HG03342 (cell line): ENCODE data around the gene ZNF232.
"Not testable (repeated sequence)": the region's sequence is repeated elsewhere in the genome, so short reads cannot be mapped to it uniquely, and the experiment has no call there.

ENCODE experiments used
- ATAC-seq: cut with Tn5 transposase; IDR thresholded peaks from one replicate; pipeline ENCODE4 v1.9.1; 2021; ENCODE audit warnings: mild to moderate bottlenecking, moderate library complexity; ENCODE audit not compliant: unreplicated experiment

ZNF232 gene

DNA sequence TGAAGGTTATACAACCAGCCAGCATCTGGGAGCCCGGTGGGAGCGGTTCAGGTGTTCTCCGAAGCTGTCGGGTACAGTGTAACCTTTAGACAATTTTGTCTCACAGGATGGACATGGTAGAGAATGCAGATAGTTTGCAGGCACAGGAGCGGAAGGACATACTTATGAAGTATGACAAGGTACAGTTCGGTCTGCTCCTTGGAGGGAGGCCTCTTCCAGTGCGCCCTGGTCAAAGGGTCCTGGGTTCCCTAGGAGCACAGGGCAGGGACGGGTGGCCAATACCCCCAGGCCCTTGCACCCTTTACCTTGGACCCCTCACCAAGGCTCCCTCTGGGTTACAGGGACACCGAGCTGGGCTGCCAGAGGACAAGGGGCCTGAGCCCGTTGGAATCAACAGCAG, 18.6 kb upstream of the ZNF232 start:
- ATAC-seq = not testable (repeated sequence)

DNA sequence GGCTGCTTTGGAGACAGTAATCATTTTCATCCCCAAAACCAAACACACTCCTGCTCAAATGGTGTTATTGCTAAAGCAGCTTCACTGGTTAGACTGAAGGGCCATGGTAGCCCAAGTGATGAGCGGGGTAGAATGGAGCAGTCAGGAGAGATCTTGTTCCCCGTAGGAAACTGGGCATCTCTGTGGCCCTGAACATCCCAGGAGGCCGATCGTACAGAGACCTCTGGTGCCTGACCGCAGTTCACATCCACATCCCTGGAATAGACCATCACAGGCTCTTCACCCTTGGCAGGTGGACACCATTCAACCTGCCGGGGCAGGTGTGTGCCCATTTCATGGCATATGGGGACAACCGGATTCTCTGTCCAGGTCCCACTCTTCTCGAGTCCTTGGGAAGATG, 18.1 kb upstream of the ZNF232 start:
- ATAC-seq = not testable (repeated sequence)

DNA sequence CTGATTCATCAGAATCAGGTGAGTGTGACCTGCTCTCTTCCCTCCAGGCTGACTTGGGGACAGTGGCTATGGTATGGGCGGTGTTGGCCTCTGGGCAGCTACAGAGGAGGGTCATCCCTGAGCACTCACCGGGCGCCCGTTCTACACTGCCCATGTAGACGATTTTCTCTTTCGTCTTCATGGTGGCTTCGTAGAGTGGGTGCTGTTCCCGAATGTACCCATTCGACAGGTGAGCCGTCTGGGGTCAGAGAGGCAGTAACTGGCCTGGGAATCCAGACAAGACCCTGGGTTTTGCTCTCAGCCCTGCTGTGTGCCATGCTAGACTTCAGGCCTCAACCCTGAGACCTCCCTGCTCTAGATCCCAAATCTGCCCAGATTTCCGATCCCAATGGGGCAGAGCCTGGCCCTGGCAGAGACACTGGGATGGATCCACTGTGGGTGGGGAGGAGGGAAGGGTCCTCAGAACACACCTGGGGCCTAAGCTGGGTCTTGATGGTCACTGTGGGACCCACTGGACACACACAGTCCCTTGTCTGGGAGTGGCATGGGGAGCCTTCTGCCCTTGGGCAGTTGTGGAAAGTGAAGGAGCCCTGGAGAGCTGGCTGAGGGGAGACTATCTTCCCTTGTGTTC, 17.3 kb upstream of the ZNF232 start:
- no peak for ATAC-seq

DNA sequence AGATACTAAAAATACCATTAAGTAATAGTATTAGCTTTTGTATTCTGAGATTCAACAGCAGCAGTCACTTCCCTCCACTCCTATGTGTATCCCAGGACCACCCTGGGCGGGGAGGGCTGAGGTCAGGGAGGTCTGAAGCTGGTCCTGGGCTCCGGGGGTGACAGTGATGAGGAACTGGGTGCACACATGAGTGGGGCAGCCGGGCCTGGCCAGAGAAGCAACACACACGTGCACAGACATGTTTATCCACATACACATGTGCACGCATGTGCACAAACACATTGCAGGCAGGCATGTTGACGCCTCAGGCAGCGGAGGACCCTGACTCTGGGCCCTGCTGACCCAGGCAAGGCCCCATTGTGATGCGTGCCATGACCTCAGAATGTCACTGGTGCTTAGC, 16.7 kb upstream of the ZNF232 start:
- not testable (repeated sequence) for ATAC-seq

DNA sequence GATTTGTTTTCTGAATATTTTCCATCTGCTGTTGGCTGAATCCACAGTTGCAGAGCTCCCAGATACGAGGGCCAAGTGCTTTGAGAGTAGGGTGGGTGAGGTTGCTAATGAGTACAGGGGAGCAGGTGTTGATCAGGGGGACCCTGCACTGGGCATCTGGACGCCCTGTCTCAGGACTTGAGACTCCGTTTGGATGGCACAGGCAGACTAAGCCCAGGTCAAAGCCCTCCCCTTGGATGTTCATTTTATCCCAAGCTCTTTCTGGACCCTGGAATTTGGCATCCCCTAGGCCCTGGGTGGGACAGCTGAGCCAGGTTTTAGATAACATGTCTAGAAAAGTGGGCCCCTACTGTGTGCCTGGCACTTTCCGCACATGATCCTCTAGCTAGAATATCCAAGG, 16.2 kb upstream of the ZNF232 start:
- no peak for ATAC-seq

DNA sequence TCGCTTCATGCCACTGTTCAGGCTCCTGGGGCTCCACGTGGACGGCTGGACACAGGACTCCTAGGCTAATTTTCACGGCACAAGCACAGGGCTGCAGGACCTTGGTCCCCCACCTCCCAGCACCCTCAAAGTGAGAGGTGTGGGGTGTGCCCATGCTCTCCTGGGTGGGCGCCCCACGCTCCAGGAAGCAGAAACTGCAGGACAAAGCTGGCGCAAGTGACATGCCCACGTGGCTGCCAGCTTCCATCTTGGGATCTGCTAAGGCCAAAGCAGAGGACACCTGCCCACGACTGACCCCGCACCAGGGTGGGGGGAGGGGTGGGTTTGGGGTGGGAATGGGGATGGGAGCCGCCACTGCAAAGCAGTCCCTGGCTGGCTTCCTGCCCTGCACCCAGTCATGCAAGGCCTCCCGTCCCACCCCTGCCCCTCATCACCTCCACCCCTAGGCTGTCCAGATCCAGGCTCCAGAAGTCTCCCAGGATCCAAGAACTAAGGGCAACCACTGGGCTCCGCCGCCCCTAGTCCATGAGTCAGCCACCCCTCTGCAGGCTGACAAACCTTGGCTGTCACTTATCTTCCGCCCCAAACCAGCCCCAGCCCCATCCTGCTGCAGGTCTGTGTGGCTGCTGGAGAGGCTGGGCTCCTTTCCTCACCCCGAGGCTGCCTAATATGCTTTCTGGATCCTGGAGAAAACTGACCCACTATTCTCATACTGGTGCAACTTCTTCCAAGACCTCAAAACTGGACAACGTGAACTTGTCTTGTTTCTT, 15.2 kb upstream of the ZNF232 start:
- no peak for ATAC-seq

DNA sequence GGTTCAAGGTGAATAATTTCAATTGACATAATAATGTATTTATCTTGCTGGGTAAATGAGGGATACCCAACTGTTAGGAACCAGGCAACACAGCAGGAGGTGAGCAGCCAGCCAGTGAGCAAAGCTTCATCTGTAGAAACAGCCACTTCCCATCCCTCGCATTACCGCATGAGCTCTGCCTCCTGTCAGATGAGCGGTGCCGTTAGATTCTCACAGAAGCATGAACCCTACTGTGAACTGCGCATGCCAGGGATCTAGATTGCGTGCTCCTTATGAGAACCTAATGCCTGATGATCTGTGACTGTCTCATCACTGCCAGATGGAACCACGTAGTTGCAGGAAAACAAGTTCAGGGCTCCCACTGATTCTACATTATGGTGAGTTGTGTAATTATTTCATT, 13.2 kb upstream of the ZNF232 start:
- not testable (repeated sequence) for ATAC-seq

DNA sequence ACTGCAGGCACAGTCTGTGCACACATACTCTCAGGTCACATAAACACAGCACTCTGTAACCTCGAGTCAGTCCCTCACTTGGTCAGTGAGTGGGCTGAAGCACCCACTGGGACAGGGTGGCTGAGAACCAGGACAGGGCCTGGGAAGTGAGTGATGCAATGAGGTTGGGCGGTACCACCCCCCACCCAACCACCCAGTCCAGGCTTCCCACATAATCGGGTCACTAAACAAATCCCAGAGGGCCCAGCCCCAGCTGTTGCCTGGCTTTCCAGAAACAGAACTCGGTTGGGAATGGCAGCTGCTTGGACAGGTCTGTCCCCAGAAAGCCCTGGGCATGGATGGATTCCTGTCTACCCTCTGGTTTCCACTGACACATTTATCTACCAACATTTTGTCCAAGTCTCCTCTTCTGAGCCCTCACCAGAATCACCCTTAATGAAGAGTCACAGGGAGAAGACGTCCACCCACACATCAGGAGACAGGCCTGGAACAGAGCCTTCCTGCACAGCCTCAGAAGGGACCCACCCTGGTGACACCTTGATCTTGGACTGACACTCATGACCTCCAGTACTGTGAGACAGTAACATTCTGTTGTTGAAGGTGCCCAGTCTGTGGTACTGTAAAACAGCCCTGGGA, 12.6 kb upstream of the ZNF232 start:
- ATAC-seq = not testable (repeated sequence)

DNA sequence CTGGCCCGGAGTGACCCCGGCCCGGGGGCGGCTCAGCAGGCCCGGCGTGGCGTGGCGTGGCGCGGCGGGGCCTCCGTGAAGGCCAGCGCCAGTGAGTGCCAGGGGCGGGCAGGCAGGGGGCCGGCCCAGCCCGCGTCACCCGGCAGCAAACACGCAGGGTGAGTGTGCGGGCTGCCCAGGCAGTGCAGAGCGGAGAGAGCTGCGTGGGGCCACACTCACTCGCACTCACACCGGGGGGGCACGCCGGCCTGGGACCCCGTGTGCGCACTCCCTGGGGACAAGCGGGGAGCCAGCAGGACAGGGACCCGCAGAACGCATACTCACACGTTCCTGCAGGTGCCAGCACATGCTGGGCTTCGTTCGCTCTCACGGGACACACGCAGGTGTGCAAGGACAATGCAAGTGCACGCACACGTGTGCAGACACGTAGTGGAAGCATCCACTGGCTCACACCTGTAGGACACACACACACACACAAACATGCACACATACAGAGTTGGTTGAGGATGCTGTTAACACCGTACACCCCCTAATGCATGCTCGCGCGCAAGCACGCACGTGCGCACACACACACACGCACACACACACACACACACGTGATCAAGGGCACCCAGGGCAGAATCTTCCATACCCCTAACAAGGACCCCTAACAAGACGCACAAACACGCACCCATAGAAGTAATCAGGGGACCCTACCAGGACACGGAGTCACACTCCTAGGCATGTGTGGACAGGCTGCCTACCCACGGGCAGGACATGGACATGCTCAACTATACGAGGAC, 11.9 kb upstream of the ZNF232 start:
- no peak for ATAC-seq

DNA sequence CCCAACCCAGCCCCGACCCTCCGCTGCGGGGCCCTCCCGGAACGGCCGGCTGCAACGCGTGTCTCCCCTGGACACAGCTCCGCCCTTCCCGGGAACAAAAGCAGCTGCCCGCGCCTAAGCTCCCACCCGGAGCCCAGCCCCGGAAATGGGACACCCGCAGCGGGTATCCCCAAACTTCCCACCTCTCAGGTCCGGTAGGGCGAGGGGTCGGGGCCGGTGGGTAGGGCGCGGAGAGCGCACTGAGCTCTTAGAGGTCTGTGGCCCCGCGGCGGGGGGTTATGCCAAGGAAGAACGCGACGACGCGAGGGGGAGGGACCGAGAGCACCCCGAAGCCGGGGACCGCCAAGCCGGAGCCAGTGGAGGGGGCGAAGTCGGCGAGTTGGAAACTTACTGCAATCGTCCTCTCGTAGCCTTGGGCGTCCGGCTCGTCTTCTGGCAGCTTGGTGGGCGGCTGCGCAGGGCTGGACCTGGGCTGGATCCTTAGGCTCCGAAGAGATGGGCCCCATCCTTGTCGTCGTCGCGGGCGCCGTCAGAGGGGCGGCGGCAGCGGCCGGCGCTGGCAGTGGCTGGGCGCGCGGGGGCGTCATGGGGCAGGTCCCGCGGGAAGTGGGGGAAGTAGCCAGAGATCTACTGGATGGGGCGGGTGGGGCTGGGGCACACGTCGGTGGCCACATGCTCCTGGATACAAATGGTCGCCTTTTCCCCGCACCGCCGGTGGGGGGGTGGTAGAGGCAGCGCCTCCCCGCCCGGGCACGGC, 11.1 kb upstream of the ZNF232 start:
- ATAC-seq = no peak

DNA sequence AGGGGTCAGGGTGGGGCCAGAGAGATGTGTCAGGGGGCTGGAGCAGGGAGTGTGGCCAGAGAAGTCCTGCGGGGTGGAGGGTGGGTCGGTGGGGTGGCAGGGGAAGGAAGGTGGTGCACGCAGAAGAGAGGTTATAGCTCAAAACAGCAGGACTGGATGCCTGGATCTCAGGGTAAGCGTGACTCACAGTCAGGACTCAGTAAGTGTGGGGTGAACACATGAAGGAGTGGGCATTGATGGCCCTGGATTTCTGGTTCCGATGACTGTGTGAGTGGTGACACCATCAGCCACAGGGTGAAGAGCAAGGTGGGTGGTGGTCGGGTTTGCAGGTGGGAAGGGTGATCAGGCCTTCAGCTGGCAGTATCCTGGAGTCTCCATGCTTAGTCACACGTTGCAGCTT, 10.4 kb upstream of the ZNF232 start:
- not testable (repeated sequence) for ATAC-seq

DNA sequence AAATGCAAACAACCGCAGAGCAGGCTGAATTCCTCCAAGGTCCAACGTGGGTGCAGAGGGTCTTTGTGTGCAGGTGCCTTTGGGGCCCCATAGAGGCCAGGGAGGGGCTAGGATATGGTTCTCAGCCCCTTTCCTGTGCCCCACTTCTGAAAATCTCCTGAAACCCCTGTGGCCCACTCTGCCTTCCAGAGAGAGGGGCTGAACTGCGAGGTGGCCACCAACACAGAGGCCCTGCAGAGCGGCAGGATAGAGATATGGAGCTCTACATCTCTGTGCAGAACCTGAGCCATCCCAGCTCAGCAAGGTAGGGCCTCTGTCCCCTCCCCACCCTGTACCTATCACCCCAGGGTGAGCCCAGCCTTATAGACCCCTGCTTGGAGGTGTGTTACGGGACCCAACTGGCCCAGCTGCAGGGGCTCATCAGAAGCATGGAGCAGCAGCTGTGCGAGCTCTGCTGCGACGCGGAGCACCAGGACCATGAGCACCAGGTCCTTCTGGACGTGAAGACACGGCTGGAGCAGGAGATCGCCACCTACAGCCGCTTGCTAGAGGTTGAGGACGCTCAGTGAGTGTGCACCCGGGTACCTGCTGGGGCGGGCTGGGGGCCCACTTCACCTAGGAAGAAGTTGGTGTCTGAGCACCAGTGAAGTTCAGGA, 9.6 kb upstream of the ZNF232 start:
- no peak for ATAC-seq

DNA sequence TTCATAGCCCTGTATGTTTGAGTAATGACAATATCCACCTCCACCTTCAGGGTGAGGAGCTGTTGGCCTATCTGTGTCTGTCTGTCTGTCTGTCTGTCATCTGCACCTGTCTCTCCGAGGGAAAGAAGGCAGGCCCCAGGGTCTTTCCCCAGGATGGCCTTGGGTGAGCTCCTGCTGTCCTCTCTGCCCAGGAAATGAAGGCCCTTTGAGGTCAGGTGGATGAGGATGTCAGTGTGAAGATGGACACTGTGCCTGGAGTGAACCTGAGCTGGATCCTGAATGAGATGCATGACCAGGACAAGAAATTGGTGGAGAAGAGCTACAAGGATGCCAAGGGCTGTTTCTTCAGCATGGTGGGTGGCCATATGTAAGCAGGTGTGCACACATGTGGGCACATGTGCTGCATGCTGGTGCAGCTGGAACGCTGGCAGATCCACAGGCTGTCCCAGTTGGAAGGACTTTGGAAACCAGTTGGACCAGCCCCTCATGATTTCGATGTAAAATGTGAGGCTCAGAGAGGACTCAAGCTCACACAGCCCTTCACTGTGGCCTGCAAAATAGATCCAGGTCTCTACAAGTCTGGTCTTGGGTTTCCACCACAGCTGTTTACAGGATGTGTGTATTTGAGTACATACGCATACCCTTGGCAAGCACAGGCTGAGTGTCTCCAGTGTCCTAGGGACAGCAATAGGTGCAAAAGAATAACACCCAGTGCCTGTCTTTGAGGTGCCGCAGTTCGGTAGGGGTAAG, 8.9 kb upstream of the ZNF232 start:
- not testable (repeated sequence) for ATAC-seq

DNA sequence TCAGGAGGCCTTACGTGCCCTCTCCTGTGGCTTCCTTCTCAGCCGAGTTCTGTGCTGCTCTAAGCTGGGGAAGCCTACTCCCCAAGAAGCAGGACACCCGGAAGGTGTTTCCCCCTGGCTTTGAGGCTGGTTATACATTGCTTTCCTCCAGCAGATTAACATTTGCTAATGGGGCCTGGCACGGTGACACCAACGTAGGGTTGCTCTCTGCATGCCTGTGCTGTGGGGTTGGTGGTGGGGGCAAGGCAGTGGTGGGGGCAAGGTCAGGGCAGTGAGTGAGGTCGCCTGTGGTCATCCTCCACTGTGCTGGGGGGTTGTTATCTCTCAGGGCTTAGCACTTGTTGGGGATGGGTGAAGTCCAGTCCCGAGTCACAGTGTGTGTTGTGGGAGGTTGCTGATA, 8.4 kb upstream of the ZNF232 start:
- no peak for ATAC-seq

DNA sequence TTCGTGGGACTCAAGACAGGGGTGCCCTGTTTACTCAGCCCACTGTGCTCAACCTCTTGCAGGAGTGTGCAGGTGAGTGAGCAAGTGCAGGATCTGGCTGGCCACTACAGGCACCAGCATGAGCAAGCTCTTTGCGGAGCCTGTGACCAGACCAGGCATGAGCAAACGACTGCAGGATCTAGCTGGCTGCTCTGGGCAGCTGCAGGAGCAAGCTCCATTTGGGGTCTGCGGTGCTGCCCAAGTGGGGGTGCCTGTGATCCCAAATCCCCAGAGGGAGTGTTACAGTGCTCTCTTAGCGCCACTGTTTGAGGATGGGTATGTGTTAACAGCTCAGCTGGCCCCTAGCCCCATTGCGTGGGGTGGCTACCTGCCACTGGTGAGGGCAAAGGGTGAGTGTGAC, 6.5 kb upstream of the ZNF232 start:
- no peak for ATAC-seq

DNA sequence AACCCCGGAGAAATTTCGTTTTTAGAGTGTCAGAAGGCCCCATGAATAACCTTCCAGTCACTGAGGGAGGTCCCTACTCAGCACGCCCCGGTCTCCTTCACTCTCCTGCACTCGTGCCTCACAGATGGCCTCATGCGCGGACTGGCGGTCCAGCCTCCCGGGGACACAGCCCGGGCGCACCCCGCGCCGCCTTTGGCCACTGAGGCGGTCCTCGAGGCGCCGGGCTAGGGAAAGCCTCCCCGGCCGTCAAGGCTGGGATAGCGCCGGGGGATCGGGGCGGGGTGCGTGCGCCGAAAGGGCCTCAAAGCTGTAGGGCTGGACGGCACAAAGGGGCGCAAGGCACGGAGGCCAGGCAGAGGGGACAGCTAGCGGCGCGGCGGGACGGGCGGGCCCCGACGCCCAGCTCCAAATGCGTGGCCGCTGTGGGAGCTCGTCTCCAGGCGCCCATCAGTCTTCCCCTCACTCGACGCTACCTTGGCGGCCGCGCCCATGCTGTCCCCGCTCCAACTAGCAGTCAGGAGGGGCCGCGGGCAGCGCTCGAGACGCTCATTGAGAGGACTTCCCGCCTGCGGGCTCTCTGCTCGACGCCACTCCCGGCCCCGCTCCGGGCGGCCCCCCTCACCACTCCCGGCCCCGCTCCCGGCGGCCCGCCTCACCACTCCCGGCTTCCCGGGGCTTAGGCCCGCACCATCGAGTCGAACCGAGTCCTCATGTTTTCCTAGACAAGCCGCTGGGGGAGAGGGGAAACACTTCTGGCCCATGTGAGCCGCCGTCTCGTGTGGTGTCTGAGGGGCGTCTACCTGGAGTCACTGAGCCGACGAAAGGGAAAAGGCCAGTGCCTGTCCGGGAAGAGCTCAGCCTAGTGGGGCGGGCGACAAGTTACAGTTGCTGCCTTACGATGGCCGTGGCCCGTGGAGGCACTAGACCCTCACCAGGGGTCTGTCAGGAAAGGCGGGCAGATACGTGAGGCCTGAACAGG, 4.3 kb upstream of the ZNF232 start, which contains the start of gene USP6:
TSS of gene USP6 (plus strand) at position 360 of the 979 bp plus-strand sequence. CDS start 14,336 bp downstream, outside the sequence.
- ATAC-seq = no peak

DNA sequence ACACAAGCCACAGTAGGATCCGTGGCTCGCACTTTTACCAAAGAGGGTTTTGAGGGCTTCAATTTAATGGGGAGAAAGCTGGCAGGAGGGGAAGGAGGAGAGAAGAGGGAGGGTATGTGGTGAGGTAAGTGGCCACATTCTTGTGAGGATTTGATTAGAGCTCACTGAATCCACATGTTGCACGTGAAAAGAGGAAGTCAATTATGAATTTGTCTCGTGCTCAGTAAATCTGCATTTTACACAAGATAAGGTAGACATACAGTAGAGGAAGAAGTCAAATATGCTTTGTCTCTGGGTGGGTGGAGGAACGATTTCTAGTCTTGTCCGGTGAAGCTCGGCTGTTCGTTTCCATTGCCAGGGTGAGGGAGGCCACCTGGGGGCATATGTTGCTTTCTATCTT, 862 bp downstream of the ZNF232 start:
- no peak for ATAC-seq

DNA sequence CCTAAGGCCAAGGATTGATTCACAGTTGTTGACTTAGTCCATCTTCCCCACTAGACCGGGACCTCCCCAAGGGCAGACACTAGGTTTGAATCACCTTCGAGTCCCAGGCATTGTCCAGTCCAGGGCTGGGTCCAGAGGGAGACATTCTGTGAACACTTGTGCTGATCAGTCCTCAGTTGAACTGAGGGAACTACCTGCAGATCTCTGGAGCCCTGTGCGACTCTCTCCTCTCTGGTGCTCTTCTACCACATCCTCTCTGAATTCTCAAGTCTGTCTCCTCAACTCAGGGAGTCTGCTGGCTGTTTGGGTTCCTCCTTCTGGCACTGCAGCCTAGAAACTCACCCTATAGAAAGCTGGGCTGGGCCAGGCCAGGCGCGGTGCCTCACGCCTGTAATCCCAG, 10.8 kb downstream of the ZNF232 start:
- ATAC-seq = no peak
